Stimulated activated CD4-positive, alpha-beta T cell treated with anti-CD3 and anti-CD28 coated beads, TNF-alpha, amount 100 ng/mL, for 4 hours (primary cell): ENCODE measurements around the gene FOXK1.

Experiments used
- DNase-seq, 3 experiments: peaks; one replicate each; pipeline ENCODE4 v3.0.0-alpha.2; 2020; ENCODE audit warnings: low read depth in 3 of 3

The FOXK1 gene

DNA sequence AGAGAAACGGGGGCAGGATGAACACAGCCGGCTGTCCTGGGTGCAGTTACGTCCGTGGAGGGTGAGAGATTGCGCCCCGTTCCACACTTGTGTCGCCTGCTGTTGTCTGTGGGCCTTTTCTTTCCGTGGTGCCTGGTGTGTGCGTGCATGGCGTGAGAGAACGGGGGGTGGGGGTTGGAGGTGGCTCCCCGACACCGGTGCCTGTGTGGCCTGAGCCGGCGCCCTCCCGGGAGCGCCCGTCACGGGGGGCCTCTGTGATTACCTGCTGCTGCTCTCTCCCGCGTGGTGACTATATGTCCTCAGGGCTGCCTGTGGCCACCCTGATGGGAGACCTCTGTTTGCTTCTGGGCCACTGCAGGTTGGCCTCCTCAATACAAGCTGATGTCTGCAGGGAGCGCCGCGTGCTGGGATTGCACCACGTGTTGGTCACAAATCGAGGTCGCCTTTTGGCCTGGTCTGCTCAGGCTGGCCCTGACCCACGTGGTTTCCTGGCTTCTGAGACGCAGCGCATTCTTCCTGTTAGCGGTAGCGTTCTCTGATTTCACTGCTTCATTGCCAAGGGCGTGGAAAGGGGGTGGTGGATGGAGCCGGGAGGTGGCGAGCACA is 82.4 kb downstream of the FOXK1 start:
- no peak for DNase-seq

DNA sequence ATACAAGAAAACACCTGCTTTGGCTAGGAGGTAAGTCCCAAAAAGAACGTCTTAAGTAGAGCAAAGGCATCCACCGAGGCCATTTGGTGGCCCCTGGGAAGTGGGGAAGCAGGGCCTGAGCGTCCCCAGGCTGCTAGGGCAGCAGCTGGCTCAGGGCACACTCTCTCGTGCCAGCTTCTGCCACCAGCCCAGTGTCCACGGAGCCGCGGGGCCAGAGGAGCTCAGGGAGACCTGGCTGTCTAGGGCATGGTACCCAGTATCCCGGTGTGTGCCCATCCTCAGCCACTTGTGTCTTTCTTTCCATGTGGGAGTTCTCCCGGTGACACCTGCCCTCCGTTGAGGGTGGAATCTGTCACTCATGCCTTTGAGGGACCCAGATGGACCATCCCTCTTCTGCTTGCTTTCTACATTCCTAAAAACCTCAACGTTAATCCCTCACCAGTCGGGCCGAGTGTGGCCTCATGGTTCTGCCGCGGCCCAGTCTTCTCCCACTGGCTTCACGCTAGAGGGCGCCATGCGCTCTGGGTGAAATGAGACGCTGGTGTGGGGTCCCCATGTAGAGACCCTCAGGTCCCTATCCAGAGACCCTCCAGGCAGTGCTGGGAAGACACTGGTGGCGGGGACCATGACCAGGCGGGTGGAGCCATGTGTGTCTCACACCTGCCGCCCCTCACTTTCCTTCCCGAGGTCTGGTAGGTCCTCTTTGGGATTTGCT is 83.8 kb downstream of the FOXK1 start:
- no peak for DNase-seq

DNA sequence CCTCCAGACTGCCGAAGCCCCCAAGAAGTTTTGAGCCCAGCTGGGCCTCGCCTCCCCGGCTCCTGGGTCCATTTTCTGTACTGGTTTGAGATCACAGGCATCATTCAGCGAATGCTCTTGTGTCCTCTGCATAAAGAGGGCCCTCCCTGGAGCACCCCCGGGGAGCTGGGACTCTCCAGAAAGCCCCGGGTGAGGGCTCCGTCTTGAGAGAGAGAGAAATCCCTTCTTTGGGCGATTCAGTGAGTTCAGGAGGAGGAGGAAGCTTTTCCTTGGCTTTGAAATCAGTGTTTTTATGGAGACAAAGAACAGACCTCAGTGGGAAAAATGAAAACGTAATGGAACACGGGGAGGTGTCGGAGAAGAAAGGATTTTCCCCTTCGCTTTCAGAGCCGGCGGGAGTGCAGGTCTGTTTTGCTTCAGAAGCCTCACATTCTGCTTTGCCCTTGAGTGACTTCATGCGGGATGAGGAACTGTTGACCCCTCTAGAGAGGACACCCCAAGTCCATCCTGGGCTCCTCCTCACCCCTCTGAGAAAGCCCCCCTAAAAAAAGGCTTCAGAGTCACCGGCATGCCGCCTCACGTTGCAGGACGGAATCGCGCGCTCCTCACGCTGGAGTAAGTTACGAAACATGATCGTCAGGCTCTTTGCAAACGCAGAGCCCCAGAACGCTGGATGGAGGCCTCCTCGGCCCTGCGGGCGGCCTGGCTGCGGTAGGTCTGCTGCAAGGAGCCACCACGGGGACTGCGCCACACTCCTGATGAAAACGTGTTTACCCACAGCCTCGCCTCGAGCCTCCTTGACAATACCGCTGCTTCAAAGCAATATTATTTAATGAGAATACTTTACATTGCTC is 84.8 kb downstream of the FOXK1 start:
- no peak for DNase-seq

DNA sequence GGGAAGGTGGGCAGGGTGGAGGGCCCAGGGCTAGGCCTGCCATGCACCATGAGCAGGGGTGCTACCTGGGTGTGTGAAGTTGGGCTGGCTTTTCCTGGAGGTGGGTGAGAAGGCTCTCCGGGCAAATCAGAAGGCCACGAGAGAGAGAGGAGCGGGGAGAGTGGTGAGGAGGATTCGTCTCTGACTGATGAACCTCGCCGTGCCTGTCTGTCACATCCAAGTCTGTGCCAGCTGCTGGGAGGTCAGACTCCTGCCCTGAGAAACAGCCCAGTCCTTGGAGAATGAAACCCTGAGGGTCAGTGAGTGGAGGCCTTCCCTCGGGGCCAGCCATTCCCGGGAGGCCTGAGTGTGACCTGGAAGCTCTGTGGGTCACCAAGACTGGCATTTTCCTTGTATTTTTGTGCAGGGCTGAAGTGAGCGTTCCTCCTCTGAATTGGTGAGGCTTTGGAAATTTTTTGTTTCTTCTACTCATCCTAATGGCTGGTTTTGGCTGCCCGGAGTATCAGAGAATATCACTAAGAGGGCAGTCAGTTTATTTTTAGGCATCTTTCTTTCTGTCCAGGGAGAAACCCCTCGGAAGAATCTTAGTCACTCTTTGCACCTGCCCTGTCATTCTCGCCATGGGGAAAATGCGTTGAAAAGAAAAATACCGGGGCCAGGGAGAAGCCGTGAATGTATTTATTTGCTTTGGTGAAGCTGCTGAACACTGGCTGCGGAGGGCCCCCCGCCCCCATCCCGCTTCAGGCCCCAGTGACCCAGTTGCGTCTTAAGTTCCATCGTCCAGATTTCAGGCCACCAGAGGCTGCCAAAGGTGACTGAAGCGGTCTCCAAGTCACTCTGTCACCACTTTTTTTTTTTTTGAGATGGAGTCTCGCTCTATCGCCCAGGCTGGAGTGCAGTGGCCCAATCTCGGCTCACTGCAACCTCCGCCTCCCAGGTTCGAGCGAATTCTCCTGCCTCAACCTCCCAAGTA is 86.8 kb downstream of the FOXK1 start:
- no peak for DNase-seq

DNA sequence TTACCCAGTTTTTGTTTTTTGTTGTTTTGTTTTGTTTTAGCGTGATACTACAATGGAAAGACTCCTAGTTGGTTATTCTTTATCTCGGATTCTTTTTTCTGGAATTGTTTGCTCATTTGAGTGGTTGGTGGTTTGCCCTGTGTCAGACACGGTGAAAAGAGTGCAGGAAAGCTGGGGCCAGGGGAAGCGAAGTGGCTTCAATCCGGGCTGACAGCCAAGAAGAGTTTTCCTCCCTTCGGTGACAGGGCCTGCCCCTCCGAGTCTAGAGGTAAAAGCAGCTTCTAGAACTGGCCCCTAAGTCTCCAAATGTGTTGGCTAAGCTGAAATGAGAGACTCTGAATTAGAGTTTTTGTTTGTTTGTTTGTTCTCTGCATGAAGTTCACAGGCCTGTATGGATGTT is 87.7 kb downstream of the FOXK1 start:
- no peak for DNase-seq

DNA sequence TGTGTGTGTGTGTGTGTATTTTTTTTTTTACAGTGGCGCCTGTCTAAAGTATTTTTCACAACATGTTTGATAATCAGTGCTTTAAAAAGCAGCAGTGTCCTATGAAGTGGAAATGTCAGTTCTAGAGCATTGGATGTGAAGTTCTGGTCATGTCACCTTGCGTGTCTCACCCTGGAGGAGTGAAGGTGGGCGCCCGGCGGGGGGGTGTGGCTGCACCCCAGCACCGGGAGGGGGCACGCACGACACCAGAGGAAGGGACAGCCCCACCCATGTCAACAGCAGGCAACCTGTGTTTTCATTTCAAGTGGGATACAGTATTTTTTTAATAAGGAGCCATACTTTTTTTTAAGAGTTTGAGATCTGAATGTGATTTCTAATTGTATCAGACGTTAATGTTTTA is 88.8 kb downstream of the FOXK1 start:
- DNase-seq = no peak

DNA sequence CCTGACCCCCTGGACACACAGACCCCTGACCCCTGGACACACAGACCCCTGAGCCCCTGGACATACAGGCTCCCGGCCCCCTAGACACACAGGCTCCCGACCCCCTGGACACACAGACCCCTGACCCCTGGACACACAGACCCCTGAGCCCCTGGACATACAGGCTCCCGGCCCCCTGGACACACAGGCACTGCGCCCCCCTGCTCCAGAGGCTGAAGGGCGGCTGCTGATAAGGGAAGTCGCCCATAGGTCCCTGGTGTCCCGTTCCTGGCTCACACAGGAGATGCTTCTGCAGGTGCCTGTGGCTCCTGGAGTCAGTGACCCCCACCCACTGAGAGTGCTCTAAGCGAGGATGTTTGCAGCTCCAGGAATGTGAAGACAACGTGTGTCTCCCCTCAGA is 89.6 kb downstream of the FOXK1 start:
- DNase-seq = no peak

DNA sequence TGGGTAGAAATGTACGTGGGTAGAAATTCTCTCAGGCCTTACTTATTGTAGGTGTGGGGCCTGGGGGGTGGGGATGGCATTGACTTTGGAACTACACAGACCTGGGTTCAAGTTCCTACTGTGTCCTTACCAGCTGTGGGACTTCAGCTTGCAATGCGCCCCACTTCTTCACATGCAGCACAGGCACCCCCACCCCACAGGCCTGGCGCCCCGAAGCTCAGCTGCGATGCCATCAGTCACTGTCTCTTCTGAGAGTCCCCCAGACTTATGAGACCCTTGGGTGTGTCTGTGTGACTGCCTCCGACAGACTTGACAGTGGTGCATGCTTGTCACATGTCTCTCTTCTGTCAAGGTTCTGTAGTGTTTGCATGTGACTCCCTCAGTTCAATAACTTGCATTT is 90.2 kb downstream of the FOXK1 start:
- no peak for DNase-seq

DNA sequence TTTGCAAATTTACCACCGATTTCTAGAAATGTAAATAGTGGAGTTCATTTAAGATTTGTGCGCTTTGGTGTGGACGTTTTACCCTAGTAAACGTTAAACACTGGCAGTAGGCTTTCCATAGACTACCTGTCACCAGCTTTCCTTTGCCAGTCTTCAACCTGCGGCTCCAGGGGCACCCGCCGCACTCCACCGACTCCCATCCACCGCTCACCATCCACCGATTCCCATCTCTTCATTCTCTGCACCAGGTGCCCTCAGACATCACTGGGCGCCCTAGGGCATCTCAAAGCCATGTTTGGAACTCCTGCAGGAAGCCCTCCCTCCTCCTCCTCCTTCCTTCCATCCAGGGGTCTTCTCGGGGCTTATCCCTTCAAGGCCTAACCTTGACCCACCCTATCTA is 91.9 kb downstream of the FOXK1 start:
- no peak for DNase-seq

DNA sequence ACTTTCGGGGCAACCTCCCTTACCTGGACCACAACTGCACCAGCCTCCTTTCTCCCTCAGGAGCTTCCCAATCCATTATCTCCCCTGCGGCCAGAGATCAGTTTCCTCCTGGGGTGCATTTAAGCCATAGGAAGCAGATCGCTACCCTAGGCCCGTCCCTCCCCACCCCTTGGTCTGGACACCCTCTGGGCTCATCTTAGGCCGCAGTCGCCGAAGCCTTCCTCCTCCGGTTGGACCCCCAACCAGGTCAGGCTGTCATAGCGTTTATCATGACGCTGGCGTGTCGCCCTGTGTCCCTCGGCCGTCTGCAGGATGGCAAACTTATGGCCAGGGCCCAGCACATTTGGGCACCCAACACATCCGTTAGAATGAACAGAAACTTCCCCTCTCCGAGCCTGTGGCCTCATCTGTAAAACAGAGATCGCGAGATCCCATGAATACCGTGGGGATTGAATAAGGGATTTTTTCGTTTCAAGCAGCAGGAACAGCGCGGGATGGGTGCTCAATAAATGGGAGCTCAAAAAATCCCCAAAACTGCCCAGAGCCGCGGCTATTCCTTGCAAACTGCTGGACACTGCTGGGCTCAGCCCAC is 92.7 kb downstream of the FOXK1 start:
- no peak for DNase-seq

DNA sequence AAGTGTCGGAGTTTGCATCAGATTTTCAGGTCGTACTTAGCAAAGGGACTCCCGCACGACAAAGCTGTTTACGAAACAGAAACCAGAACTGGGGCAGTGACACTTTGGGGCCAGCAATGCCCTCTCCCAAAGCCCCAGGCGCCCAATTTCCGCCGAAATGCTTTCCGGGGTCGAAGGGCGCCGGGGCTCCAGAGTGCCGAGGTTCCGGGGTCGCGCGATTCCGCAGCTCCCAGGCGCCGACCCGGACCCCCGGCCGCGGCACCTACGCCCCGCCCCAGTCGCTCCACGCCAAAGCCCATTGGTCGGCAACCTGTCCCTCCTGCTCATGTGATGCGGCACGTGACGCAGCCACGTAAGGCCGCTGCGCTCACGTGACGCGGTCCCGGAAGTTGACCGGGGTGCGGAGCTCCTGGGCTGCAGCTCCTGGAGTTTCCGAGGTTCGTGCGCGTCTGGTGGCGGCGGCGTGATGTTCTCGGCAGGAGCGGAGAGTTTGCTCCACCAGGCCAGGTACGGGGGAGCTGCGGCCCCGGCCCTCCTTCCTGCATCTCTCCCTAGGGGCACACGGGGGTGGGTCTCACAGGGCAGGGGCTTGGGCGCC is 93.3 kb downstream of the FOXK1 start, which contains the start of gene AP5Z1:
TSS of gene AP5Z1 (plus strand) at position 374 of the 598 bp plus-strand sequence. CDS start at position 467, 93 bp downstream.
- peak; percentile 86 to 91 (median 87) for DNase-seq

DNA sequence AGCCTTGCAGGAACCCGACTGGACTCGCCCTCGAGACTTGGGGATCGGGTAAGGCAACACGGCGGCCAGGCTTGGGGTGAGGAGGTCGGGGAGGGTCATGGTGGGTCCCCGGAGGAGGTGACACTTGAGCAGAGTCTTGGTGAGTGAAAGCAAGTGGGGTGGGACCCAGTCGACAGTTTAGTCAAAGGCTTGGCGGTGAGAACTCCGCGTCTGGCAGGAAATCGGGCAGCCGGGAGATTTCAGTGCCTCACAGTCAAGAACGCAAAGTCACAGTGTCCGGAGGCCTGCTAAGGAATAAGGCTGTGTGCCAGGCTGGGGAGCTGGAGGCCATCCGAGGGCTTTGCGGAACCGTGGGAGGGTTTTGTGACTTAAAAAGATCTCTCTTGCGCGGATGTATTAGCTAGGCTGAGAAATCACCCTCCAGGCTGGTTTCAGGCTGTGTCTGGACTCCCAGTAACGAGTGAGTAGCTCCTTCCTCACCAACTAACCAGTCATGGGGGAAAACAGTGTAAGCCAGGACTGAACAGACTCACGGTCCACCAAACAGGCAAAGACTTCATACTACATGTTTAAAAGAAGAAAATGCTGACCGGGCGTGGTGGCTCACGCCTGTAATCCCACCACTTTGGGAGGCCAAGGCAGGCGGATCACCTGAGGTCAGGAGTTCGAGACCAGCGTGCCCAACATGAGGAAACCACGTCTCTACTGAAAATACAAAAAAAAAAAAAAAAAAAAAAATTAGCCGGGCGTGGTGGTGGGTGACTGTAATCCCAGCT is 93.9 kb downstream of the FOXK1 start:
- DNase-seq = peak in 1 of 3 experiments; percentile 26

DNA sequence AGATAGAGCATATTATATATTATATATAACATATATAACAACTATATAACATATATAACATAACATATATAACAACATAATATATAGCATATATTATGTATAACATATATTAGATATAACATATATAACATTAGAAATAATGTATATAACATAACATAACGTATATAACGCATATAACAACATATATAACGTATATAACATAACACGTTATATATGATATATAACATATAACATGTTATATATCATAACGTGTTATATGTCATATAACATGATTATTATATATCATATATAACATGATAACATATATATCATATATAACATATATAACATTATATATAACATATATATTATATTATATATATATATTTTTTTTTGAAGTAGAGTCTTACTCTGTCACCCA is 97.0 kb downstream of the FOXK1 start:
- no peak for DNase-seq

DNA sequence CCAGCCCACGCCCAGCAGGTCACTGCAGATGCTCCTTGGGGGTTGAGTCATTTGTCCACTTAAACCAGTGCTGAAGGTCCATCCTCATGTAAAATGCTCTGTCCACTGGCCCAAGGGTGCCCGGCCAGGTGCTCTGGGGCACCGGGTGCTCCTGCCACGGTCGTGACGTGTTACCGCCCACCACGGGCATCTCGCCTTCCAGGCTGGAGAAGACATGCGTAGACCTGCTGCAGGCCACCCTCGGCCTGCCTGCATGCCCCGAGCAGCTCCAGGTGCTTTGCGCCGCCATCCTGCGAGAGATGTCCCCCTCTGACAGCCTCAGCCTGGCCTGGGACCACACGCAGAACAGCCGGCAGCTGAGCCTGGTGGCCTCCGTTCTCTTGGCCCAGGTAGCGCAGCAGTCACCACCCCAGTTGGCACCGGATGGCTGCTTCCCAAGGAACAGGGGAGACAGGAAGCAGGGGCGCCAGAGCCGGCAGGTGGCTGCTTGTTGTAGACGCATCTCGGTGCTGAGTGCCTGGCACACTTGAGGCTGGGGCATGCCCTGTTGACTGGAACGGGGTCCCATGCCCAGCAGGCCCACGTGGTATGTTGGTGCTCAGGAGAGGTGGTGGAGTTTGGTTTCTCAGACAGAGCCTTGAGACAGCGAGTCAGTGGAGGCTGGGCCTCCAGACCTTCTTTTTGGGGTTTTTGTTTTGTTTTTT is 99.4 kb downstream of the FOXK1 start:
- DNase-seq = no peak

DNA sequence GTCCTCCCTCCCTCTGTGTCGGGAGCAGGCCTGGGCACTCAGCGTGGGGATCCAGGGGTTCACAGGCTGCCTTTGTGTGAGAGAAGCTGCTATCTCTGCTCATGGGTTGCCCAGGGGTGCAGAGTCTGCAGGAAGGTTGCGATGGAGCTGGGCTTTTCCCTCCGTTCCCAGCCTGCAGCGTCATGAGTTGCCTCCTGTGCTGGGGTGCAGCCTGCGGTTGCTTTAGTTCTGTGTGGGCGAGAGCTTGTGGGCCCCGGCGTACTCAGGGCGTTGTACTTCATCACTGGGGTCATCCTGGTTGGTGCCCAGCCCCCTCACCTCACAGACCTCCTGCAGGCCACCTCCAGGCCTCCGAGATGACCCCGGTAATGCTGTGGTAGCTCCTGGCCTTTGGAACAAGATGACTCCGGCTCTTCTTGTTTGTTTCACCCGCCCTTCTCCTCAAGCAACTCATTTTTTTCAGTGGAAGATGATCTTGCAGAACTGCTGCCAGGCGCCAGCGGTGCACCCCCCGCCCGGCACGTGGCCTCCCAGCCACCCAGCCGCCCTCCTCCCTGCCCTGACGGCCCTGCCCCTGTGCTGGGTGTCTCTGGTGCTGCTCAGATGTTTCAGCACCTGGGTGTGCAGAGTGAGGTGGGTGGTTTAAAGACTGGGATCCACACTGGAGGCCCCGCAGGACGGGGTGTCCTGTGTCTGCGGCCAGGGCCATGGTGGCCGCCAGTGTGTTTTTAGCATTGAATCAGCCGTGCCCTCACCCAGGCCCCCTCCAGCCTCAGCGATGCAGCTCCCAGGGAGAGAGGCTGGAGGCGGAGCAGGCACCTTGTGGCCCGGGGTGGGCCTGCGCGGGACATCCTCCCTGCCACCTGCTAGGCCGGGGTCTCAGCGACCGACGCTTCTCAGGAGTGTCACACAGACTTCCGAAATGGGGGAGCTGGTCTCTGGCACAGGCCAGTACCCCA is 100.5 kb downstream of the FOXK1 start:
- DNase-seq = no peak

DNA sequence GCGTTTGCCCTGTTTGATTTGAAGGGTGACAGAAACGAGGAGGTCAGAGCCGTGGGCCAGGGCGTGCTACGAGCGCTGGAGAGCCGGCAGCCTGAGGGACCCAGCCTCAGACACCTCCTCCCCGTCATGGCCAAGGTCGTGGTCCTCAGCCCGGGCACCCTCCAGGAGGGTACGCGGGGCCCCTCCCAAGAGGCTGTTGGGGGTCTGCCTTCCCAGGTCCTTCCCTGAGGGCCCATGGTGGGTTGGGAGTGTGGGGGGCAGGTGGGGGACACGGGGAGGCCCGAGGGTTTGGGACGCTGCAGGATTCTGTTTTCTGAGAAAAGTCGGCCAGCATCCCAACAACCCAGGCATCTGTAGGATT is 101.2 kb downstream of the FOXK1 start:
- no peak for DNase-seq

DNA sequence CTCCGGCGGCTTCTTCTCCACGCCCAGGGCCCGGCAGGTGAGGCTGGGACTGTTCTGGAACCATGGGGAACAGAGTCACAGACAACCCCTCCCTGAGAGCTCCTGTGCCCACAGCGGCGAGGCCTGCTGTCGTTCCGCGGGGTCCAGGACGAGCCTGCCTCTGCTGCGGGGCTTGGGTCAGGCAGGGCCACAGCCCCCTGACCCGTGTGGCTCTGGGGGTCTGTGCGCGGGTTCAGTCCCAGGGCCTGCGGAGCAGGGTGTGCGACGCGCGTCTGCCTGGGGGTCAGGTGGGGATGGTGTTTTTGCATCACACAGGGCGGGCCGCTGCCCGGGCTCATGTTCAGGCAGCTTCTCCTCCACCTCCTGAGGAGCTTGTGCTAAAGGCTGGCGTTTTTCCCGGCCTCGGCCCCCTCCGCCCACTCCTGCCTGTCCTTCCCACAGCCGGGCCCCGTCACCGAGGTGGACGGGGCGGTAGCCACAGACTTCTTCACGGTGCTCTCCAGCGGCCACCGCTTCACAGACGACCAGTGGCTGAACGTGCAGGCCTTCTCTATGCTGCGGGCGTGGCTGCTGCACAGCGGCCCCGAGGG is 101.8 kb downstream of the FOXK1 start:
- DNase-seq = no peak

DNA sequence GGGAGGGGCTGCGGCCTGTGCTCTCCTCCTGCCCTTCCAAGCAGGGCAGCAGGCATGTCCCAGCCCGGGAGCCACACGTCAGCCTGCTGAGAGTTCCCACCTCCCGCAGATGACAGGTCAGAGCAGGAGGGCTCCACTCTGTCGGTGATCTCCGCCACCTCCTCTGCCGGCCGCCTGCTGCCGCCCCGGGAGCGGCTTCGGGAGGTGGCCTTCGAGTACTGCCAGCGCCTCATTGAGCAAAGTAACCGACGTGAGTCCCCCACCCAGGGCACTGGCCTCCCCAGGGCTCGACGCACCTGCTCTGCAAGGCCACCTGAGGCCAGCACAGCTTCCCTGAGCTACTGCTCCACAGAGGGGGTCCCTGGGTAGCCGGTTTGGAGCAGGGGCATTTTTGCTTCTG is 102.7 kb downstream of the FOXK1 start:
- DNase-seq = no peak
